IMR-90 (cell line): ENCODE measurements around the gene GTF2H4. TPM values are rescaled to one million over a fixed set of nuclear protein-coding genes. Genes with fewer than 3 reads are reported as not detected.

Source experiments
- ELK1 ChIP-seq: fragments of 150-350 bp; IDR thresholded peaks from 2 replicates; pipeline ENCODE4 v1.6.1; 2016; ENCODE audit warnings: low read depth, mild to moderate bottlenecking, low read length, moderate library complexity, borderline replicate concordance
- polyA plus RNA-seq, 3 experiments: library from polyadenylated mRNA; depleted of rRNA; stranded (reverse); fragments of >200 nt; gene quantifications; 2 replicates each; pipeline ENCODE4 v1.2.3, GENCODE V29; 2012; ENCODE audit warnings: low replicate concordance in 1 of 3
- total RNA-seq: library from RNA; depleted of rRNA; stranded (reverse); fragments of >200 nt; gene quantifications from 2 replicates; pipeline ENCODE4 v1.2.3, GENCODE V29; 2012

The GTF2H4 gene
- total and polyA plus RNA-seq, 2 of the 4 experiments (the other 2 are of a cell fraction) = 13.4 to 30.8 TPM

DNA sequence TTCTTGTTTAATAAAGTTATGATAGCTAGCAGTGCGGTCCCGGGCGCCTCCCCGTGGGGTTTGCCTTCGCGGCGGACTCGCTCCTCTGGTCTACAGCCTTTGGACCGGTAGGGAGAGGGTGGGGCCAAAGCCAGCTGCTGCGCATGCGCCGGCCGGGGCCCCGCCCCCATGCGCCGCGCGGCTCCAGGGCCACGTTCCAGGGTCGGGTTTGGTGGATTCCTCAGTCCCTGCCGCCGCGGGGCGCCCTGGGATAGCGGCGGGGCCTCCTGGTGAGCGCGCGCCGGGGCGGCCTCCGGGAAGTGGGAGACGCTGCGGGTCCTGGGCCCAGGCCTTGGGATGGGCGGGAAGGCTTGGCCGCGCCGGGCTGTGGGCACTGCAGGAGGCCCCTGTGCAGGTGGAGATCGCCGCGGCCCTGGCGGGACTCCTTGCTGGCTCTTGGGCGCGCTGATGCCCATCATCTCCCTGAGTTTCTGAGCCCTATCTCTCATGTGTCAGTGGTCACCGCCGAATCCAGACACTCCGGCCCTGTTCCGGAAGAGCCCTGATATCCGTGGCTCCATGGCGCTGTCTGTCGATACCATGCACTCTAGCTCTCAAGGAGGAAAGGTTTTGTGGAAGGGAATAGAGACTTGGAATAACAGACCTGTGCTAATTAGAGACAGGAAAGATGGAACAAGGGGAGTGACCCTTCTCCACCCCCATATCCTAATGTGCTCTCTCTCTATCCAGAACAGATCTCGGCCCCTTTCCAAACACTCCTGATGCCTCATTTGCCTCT lies 6.3 kb downstream of the GTF2H4 start, which contains the start of gene VARS2 (continued):
- no peak for TF ChIP-seq ELK1
